Astrocyte of the spinal cord (primary cell): Measurements from ENCODE around the gene NGRN.
"Not testable (repeated sequence)": the region's sequence is repeated elsewhere in the genome, so short reads cannot be mapped to it uniquely, and the experiment has no call there.

ENCODE experiments used
- DNase-seq: peaks from one replicate; pipeline ENCODE4 v3.0.0; 2011; ENCODE audit warnings: low read depth, low spot score
- H3K4me3 ChIP-seq: 2 replicates; pipeline ENCODE4 v1.5.1; 2011; ENCODE audit warnings: low read depth, mild to moderate bottlenecking, low read length, moderate library complexity
- in situ Hi-C: cut with HindIII; loops from 2 replicates; pipeline ENCODE4 v1.10.0; 2017; ENCODE audit warnings: low sequenced_read_pairs
- TF ChIP-seq, protein P1 (sequence below): IDR thresholded peaks from 2 replicates; pipeline ENCODE4 v1.5.1; 2012; ENCODE audit warnings: low read depth, mild to moderate bottlenecking, low read length, inconsistent platforms

The NGRN gene

DNA sequence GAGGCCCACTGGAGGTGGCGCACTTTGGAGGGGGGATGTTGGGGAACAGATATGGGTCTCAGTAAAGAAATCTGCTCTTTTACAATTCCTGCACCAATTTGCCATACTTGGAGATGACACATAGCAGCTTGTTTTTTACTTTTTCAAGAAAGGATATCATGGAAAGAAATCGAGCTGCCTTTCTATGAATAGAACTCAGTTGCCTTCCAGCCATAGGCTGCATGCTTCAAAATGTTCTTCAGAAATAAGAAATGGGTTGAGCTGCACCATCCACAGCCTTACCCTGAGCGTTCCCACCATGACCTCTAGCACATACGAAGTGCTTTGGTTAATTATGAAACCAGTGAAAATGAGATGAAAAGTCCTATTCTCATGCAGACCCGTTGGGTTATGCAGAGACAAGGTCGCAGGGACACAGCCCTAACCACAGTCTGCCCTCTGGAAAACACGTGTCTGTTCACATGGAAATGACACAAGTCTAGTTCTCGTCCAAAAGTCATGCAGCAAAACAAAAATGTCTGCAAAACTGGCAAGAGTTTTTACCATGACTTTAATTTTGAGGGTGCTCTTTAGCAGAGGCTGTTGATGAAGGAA is 36.3 kb downstream of the NGRN start:
- no peak overlapping the region for H3K4me3 ChIP-seq
- no peak for DNase-seq
- in situ Hi-C loops: no loop called here
- TF ChIP-seq, protein P1, sequence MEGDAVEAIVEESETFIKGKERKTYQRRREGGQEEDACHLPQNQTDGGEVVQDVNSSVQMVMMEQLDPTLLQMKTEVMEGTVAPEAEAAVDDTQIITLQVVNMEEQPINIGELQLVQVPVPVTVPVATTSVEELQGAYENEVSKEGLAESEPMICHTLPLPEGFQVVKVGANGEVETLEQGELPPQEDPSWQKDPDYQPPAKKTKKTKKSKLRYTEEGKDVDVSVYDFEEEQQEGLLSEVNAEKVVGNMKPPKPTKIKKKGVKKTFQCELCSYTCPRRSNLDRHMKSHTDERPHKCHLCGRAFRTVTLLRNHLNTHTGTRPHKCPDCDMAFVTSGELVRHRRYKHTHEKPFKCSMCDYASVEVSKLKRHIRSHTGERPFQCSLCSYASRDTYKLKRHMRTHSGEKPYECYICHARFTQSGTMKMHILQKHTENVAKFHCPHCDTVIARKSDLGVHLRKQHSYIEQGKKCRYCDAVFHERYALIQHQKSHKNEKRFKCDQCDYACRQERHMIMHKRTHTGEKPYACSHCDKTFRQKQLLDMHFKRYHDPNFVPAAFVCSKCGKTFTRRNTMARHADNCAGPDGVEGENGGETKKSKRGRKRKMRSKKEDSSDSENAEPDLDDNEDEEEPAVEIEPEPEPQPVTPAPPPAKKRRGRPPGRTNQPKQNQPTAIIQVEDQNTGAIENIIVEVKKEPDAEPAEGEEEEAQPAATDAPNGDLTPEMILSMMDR: no peak

DNA sequence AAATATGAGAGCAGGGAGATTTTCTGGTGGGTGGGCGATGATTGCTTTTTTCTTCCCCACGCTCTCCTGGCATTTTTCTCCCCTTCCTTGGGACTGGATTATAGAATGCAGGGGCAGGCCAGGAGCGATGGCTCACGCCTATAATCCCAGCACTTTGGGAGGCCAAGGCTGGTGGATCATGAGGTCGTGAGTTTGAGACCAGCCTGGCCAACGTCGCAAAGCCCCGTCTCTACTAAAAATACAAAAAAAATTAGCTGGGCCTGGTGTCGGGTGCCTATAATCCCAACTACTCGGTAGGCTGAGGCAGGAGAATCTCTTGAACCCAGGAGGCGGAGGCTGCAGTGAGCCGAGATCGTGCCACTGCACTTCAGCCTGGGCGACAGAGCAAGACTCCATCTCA is 39.9 kb downstream of the NGRN start:
- in situ Hi-C loops, DNase-seq, H3K4me3 ChIP-seq: not testable (repeated sequence)

DNA sequence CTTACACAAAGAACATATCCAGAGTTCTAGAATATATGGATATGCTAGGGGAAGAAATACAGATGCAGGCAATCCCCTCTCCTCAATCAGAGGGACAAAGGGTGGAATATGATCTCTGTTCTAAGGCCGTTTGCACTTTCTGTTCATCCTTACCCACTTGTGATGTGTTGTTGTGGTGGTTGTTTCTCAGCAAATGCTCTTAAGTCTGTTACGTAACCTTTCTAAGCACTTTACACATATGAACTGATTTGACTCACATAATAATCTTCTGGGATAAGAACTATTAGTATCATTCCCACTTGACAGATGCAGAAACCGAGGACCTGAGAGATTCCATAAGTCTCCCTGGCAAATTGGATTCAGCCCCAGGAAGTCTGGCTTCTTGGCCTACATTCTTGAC is 40.5 kb downstream of the NGRN start:
- in situ Hi-C loops: no loop called here
- no peak for DNase-seq
- H3K4me3 ChIP-seq: no peak overlapping the region
- TF ChIP-seq, protein P1: no peak

DNA sequence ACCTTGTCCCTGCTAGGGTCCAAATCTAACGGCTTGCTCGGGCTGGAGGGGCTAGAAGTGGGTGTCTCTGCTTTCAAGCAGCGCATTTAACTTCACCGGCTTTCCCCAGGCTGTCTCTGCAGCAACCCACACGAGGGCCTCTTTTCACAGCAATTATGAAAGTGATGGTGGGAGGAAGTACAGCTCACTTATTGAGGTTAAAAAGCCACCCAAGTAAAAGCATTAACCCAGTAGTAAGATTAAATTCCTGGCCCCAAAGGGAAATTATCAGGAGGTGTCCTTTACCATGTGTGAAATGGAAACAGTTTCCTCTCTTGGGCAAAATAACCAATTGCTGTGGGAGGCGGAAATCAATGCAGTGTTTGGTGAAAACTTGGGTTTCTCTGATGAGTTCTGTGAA is 41.1 kb downstream of the NGRN start:
- TF ChIP-seq, protein P1: no peak
- H3K4me3 ChIP-seq: no peak overlapping the region
- in situ Hi-C loops: no loop called here
- no peak for DNase-seq

DNA sequence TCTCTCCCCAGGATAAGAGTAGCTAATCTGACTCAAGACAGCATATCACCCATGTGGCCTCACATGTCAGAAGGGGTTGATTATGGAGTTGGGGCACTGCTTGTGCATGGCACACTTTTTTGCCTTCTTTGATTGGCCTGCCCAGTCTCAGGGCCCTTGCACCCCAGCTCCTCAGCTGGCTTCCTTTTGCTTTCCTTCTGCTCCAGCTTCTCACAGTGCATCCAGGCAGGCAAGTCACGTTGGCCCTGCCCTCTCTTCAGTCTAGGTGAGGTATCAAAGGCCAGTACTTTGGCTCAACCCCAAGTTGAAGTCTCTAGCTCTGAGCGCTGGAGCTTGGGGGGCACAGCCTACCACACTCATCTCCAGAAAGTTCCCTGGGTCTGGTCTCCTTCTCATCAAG is 42.2 kb downstream of the NGRN start:
- in situ Hi-C loops: no loop called here
- no peak for DNase-seq
- H3K4me3 ChIP-seq: no peak overlapping the region
- TF ChIP-seq, protein P1: no peak

DNA sequence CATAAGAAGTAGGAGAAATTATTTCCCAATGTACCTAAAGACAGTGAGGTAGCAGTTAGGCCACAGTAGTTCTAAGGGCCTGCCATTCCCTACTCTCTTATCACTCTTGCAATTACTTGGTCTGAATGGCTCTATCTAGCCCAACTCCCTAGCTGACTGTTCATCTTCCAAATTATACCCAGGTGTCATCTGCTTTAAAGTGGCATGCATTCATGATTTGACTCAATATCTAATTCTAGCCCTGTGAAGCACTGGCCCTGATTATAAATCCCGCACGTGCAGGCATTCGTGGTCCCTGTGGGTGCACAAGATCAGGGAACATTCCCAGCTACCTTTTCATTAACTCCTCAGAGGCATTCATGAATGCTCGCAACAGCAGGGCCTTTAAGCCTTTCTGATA is 43.5 kb downstream of the NGRN start:
- DNase-seq: no peak
- in situ Hi-C loops: no loop called here
- TF ChIP-seq, protein P1: no peak
- H3K4me3 ChIP-seq: no peak overlapping the region

DNA sequence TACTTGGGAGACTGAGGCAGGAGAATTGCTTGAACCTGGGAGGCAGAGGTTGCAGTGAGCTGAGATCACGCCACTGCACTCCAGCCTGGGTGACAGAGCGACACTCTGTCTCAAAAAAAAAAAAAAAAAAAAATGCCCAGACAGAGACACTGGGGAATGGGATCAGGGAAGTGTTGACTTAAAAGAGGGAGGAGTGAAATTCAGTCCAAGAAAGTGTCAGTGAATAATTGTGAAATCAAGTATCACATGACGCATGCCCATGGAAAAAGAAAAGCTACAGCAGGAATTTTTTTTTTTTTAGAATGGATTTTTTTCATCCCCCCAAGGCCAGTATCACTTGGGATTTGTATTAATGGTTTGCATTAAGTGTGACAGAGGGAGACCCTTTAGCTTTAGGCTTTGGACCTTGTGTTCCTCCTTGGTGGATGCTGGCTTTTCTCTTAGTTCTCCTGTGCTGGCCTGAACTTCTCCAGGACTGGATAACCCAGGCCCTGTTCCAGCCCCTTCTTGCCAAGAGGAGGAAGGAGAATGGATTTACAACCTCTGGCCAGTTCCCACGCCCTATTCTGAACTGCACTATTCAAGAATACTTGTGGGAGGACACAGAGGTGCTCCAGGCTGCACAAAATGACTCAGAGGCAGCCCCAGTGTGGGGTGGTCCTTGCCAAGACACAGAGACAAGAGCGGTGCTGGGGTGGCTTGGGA is 50.0 kb downstream of the NGRN start:
- in situ Hi-C loops: no loop called here
- DNase-seq: peak; percentile 52
- TF ChIP-seq, protein P1: no peak
- H3K4me3 ChIP-seq: no peak overlapping the region
